ENCODE results near the gene KIF1B.
A peak's percentile ranks its signal among the peaks of the same experiment; 100 is the strongest.
"Not testable (repeated sequence)": the region's sequence is repeated elsewhere in the genome, so short reads cannot be mapped to it uniquely, and the experiment has no call there.

KIF1B gene

DNA sequence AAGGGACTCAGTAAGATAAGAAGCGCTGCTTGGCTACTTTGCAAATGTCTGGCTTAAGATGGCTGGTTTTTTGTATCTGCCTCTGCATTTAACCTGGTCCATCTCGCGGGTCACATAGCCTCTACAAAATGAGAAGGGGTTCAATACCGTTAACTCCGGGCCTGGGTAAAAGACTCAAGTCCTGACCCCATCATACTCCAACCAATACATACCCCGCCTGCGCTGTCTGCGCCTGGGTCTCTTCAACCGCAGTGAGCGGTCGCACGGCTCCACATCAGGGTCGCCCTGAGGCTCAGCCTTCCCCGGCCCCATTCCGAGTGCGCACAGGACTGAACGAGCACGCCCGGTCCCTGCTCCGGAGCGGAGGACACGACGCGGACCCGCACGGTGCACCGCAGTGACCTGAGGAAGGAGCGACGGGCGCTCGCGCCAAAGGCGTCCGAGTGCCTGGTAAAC, 187.9 kb downstream of the KIF1B start:
- no peak for FAIRE-seq

DNA sequence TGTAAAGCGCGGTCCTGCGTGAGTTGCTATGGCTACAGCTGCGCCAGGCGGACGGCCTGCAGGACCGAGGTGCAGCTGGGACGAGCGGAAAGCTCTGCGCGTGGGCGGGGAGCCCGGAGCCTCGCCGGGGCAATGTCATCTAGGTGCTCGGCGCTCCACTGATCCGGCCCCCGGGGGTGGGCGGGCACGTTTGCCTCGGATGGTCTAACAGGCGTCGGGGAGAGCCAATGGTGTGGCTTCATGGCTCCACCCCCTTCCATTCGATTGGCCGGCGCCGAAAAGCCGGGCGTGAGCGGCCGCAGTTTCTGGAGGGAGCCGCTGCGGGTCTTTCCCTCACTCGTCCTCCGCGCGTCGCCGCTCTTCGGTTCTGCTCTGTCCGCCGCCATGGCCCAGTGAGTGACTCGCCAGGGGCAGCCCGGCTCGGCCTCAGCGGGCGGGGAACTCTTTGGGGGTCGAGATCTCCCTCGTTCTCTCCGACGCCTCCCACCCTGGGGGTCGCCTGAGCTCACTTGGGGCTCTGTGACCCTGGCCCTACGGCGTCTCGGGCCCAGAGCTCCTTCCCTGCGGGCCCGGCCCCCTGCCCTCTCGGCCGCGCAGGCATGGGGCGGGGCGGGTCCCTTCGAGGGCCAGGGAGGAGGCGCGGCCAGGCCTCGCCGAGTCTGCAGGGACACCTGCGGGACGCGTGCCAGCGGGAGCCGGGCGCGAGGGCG, 188.5 kb downstream of the KIF1B start, which contains the start of gene PGD:
Gene PGD (plus strand): TSS at position 331 of the 710 bp plus-strand sequence. CDS start 54 bp downstream, at position 385.
- peak; percentile 74 for FAIRE-seq

DNA sequence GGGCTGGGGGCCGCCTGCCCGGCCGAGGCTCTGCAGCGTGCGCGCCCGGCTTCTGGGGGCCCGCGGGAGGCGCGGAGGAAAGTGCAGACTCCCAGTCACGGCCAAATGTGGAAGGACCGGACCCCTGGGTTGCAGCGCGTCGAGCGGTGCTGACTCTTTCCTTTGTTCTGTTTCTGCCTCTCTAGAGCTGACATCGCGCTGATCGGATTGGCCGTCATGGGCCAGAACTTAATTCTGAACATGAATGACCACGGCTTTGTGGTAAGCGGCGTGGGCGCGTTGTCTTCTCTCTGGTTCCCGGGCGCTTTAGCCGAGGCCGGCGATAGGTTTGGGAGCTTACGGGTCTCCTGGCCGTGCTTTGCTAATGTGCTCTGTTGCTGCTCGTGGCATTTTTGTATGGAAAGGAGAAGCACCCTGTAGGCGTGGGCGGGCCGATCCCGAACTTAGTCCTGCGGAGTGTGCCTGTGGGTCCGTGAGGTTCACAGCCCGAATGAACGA, 189.1 kb downstream of the KIF1B start:
- FAIRE-seq: no peak

DNA sequence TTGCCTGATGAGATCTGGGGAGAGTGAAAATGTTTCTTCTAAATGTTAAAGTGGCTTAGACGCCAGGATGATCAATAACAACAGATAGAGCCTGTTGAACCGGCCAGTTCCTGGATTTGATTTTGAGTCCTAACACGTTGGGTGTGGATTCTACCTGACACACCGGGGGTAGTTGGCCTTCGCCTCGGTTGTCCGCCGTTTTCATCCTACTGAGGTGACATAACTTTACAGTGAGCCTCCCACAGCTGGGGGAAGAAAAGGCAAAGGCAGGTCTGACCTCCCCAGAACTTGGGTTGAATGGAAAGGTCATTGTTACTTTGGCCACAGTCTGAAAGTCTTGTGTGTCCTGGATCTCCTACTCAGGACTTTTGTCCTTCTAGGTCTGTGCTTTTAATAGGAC, 189.6 kb downstream of the KIF1B start:
- FAIRE-seq: no peak

DNA sequence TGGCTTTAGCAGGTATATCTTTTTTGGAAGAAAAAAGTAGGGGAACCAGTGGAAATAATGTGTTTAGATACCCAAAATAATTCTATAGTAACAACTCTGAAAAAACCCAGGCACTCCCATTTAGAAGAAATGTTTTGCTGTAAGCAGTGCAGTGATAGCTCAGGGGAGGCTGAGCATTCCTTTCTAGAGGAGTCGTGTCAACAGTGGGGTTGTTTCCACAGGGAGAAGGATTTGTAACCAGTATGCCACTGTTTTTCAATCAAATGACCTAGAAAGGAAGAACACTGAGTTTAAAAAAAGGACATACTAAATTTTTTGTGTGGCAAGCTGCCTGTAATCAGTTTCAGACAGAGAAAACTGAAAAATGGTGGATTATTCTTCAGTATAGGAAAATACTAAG, 190.9 kb downstream of the KIF1B start:
- no peak for FAIRE-seq

DNA sequence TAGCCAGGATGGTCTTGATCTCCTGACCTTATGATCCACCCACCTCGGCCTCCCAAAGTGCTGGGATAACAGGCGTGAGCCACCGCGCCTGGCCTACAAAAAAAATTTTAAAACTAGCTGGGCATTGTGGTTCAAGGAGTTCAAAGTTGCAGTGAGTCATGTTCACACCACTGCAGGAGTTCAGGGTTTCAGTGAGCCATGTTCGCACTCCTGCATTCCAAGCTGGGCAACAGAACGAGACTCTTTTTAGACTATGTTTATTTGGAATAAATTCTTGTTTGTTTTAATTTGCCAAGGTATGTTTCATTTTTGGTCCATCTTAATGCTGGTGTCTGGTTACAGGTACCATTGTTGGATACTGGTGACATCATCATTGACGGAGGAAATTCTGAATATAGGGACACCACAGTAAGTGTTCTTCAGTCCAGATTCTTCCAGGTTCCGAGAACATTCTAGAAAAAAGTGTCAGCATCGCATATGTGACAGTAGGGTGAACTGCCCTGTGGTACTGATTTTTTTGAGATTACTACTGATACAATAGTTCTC, 192.4 kb downstream of the KIF1B start:
- FAIRE-seq: no peak

DNA sequence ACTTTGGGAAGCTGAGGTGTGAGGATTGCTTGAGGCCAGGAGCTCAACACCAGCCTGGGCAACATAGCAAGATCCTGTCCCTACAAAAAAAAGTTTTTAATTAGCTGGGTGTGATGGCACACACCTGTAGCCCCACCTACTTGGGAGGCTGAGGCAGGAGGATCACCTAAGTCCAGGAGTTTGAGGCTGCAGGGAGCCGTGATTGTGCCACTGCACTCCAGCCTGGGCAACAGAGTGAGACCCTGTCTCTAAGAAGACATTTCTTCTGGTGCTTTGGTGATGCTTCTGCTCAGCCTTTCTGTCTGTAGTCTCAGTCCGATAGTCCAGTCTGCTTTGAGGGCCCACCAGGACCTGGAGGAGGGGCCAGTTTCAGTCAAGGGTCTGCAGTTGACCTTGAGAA, 196.8 kb downstream of the KIF1B start:
- no peak for FAIRE-seq

DNA sequence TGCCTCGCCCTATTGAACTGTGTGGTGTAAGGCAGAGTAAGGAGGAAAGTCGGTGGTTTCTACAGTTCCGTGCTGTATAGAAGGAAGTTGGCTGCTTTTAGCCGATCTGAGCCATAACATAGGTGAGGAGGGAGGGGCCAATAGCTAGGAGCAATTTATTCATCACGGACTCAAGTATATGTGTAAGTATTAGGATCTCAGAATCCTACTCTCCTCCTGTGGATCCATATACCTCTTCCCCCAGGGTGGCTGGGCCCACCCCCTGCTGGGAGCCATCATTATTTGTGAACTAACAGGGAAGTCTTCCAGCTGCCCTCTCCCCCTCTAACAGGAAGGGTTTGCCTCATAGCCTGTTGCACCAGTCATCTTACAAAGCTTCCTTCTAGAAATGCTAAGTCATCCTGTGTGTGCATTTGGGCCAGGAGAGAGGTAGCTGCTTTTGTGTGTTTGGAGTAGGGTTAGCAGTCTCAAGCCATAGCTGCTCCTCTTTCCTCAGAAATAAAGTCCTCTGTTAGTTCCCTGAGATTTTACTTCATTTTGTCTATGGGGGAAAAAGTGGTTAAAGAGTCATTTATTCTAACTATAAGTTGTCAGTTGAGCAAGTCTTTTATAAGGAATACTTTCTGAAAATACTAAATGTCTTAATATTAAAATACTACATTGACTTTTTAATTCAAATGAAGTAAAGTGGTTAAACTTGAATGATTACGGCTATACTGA, 205.0 kb downstream of the KIF1B start:
- no peak for FAIRE-seq

DNA sequence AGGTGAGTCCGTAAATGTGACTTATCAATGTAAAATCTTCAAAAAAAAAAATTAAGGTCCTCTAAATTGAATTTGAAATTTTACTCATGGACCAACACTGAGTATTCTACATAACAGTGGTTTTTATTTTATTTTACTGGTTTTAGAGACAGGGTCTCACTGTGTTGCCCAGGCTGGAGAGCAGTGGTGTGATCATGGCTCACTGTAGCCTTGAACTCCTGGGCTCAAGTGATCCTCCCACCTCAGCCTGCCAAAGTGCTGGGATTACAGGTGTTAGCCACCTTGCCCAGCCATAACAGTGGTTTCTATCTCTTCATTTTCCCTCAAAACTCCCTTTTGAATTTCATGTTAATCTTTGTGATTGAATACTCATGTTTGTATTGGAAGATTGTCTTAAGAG, 205.6 kb downstream of the KIF1B start:
- FAIRE-seq: not testable (repeated sequence)

DNA sequence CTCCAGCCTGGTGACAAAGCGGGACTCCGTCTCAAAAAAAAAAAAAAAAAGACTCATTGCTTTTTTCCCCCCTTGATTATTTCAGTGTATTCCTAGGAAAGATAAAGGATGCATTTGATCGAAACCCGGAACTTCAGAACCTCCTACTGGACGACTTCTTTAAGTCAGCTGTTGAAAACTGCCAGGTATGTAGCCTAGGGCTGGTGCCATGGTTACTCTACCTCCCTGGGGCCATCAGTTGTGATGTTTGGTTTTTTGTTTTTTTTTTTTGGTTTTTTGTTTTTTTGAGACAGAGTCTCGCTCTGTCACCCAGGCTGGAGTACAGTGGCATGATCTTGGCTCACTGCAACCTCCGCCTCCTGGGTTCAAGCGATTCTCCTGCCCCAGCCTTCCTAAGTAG, 208.4 kb downstream of the KIF1B start:
- FAIRE-seq: not testable (repeated sequence)

DNA sequence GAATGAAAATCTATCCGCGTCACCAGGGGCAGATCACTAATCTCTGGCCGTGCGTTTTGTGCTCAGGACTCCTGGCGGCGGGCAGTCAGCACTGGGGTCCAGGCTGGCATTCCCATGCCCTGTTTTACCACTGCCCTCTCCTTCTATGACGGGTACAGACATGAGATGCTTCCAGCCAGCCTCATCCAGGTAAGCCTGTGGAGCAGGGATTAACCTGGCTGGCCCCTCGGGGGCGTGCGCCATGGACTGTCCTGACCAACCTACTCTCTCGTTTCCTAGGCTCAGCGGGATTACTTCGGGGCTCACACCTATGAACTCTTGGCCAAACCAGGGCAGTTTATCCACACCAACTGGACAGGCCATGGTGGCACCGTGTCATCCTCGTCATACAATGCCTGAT, 209.0 kb downstream of the KIF1B start:
- no peak for FAIRE-seq

DNA sequence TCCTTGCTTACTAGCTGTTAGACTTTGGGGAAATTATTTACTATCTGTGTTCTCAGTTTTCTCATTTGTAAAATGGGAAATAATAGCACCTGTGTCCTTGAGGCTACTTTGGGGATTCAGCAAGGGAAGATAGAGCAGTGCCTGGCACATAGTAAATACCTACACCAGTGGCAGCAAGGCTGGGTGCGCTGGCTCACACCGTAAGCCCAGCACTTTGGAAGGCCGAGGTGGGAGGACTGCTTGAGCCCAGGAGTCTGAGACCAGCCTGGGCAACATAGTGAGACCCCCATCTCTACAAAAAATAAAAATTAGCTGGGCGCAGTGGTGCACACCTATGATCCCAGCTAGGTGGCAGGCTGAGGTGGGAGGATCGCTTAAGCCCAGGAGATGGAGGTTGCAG, 211.3 kb downstream of the KIF1B start:
- no peak for FAIRE-seq

DNA sequence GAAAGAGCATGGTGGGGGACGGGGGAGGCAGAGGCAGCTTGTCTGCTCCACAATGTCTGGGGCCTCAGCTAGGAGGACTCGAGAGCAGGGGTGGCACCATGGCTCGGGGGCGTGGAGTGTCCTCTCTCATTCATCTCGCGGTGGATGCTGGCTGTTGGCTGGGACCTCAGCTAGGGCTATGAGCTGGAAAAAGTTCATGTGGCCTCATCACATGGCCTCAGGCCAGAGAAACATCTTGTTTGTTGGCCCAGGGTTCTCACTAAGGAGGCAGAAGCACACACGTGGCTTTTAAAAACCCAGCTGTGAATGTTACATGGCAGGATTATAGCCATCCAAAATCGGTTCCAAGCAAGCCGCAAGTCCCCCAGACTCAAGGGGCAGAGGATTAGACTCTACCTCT, 213.7 kb downstream of the KIF1B start:
- no peak for FAIRE-seq

DNA sequence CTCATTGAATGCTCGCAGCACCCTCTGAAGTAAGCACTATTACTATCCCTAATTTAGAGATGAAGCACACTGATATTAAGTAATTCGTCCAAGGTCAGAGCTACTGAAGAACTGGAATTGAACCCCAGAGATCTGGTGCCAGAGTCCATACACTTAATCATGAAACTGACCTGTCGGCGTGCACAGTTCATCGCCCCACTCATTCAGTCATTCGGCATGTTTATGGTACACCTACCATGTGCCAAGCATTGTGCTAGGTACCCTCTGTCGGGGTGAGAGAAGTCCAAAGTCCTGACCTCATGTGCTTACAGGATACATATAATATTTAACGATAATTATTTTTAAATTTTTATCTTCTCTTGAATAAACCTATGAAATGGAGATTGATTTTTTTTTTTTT, 214.3 kb downstream of the KIF1B start:
- no peak for FAIRE-seq

DNA sequence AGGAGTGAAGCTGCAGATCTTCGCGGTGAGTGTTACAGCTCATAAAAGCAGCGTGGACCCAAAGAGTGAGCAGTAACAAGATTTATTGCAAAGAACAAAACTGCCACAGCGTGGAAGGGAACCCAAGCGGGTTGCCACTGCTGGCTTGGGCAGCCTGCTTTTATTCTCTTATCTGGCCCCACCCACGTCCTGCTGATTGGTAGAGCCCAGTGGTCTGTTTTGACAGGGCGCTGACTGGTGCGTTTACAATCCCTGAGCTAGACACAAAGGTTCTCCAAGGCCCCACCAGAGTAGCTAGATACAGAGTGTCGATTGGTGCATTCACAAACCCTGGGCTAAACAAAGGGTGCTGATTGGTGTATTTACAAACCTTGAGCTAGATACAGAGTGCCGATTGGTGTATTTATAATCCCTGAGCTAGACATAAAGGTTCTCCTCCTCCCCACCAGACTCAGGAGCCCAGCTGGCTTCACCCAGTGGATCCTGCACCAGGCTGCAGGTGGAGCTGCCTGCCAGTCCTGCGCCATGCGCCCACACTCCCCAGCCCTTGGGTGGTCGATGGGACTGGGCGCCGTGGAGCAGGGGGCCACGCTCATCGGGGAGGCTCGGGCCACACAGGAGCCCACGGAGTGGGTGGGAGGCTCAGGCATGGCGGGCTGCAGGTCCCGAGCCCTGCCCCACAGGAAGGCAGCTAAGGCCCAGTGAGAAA, 215.6 kb downstream of the KIF1B start:
- FAIRE-seq: not testable (repeated sequence)

DNA sequence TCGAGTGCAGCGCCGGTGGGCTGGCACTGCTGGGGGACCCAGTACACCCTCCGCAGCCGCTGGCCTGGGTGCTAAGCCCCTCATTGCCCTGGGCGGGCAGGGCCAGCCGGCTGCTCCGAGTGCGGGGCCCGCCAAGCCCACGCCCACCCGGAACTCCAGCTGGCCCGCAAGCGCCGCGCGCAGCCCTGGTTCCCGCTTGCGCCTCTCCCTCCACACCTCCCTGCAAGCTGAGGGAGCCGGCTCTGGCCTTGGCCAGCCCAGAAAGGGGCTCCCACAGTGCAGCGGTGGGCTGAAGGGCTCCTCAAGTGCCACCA, 216.1 kb downstream of the KIF1B start:
- FAIRE-seq: not testable (repeated sequence)

DNA sequence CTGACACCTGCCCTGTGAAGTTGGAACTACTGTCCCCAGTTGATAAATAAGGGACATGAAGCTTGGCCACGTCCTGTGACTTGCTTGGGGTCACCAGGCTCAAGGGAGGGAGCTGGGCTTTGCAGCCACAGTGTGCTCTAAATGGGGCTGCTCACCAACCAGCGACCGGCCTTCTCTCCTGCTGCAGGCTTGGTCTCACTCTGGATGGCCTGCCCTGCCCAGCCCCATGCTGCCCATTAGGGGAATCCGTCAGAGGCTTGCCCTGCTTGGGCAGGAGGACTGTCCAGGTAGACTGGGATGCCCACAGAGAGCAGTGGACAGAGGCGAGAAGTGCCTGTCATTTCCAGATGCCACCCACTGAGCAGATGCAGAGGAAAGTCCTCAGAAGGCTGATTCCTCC, 218.6 kb downstream of the KIF1B start:
- FAIRE-seq: no peak

DNA sequence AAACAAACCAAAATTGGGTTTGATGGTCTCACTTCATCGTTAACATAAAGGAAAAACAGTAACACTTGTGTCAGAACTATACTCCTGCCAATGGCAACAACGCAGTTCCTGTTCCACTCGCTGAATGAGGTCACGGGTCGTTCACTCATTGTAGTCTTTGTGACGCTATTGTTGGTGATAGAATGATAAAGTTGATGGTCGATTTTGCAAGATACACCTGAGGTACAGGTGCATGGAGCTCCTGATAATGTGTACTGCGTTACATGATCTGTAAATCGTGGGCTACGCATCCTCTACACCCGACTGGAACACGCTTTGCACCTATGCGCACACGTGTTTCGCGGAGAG, 219.5 kb downstream of the KIF1B start:
- FAIRE-seq: no peak

DNA sequence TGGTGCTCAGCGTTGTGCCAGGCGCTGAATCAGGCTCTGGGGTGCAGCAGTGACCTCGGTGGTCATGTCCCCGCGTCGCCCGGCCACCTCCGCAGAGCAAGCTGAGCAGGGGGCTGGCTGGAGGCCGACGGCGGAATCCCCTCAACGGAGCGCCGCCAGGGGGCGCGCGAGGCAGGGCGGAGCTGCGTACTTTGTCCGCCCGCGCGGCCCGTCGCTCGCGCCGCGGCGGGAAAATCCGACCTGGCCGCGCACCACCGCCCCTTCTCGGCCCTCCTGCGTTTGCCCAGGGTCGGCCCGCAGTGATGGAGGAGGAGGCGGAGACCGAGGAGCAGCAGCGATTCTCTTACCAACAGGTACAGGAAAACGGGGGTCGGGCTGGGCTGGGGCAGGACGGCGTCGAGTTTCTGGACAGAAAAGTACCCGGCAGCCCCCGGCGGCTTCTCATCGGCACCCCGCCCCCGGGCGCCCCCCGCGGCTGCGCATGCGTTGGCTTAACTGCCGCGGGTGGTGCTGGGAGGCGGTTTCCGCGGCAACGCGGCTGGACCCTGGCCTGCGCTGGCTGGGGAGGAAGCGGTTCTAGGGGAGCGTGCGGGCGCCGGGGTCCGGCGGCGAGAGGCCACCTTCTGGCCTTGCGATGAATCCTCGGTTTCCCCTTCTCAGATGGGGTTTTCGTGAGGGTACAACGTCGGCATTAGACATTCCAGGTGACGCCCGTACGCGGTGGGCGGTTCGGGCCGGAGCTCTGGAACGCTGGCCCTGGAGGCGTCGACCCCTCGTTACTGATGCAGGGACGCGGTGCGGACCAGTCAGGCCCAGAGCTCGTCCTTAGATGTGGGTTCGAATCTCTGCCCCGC, 220.1 kb downstream of the KIF1B start, which contains the start of gene CENPS:
Gene CENPS (plus strand): TSS at position 218 of the 854 bp plus-strand sequence. CDS start 85 bp downstream, at position 303.
- FAIRE-seq: no peak

Data from endometrium (tissue), 2 donors.